Small intestine (tissue), 16 donors: ENCODE measurements around the gene EGLN1. TPM values are rescaled to one million over a fixed set of nuclear protein-coding genes. Genes with fewer than 3 reads are reported as not detected.
"Not testable (repeated sequence)": the region's sequence is repeated elsewhere in the genome, so short reads cannot be mapped to it uniquely, and the experiment has no call there.

Experiments used
- DNase-seq, 2 donors: peaks; one replicate each; pipeline versions ENCODE4 v3.0.0 to v3.0.0-alpha.2; 2013
- FAIRE-seq: peaks from 2 replicates; lab custom pipeline; 2012; peaks lifted over from hg19 to GRCh38; lab: Jason Lieb, UNC
- H3K27ac ChIP-seq, 3 donors: one replicate each; pipeline ENCODE4 v1.5.1; 2013; ENCODE audit warnings: low read length in 2 of 3, mild to moderate bottlenecking in 2 of 3, control low read depth in 1 of 3, inconsistent platforms in 1 of 3, low read depth in 1 of 3, moderate library complexity in 1 of 3
- H3K27me3 ChIP-seq, 3 donors: one replicate each; pipeline ENCODE4 v1.6.1; 2013; ENCODE audit warnings: low read length in 3 of 3, inconsistent platforms in 1 of 3; ENCODE audit not compliant: control insufficient read depth in 3 of 3, insufficient read depth in 3 of 3
- H3K36me3 ChIP-seq, 3 donors: one replicate each; pipeline ENCODE4 v1.6.1; 2013; ENCODE audit warnings: low read length in 3 of 3, inconsistent platforms in 1 of 3, low read depth in 1 of 3, mild to moderate bottlenecking in 1 of 3, moderate library complexity in 1 of 3; ENCODE audit not compliant: control insufficient read depth in 3 of 3, insufficient read depth in 2 of 3
- H3K4me1 ChIP-seq, 3 donors: one replicate each; pipeline ENCODE4 v1.6.1; 2013; ENCODE audit warnings: low read length in 2 of 3, inconsistent platforms in 1 of 3, low read depth in 1 of 3, mild to moderate bottlenecking in 1 of 3, moderate library complexity in 1 of 3; ENCODE audit not compliant: control insufficient read depth in 3 of 3, insufficient read depth in 2 of 3
- H3K4me3 ChIP-seq, 3 donors: one replicate each; pipeline ENCODE4 v1.5.1; 2013; ENCODE audit warnings: low read length in 3 of 3, control low read depth in 1 of 3, inconsistent platforms in 1 of 3, low read depth in 1 of 3, mild to moderate bottlenecking in 1 of 3, moderate library complexity in 1 of 3
- H3K9me3 ChIP-seq, 2 donors: one replicate each; pipeline ENCODE4 v1.6.1; 2013; ENCODE audit warnings: low read depth in 1 of 2, low read length in 1 of 2; ENCODE audit not compliant: control insufficient read depth in 2 of 2, insufficient read depth in 1 of 2
- WGBS, 3 donors: extraction: QIAGEN DNeasy Blood & Tissue Kit; methylation state at CpG; one replicate each; pipeline ENCODE4 v1.1.7; 2013; 5-methylcytosine and 5-hydroxymethylcytosine counted together
- long read RNA-seq, 10 donors: transcript quantifications; one replicate each; lab custom pipeline, GENCODE V29; 2026
- polyA plus RNA-seq, 4 donors: library from polyadenylated mRNA; stranded (reverse) in 3 of 4; unstranded in 1 of 4; fragments of 200-250 nt in 3 of 4; fragments of 120-200 nt in 1 of 4; gene quantifications; one replicate each; pipeline versions ENCODE4 v1.2.1 to v1.2.3, GENCODE V29; 2013
- donor health status: healthy with polysubstance abuse.
- donor health status: control.
- donor health status: control.
- donor health status: Bipolar disorder and iron deficiency.
- donor health status: healthy.

EGLN1 gene
- polyA plus RNA-seq, result 10 to 100 TPM; 15.1 to 27.8 (median 22.2) TPM
- long read RNA-seq, donor 1, result 0 reads
- long read RNA-seq, donor 2, full-length matches to known transcripts, result 13 of 13 reads
- long read RNA-seq, donor 2, partial matches to known transcripts, result 0 of 13 reads
- long read RNA-seq, donor 2, other reads (novel, unspliced or antisense), result 0 of 13 reads
- long read RNA-seq, donor 3, full-length matches to known transcripts, result 13 of 13 reads
- long read RNA-seq, donor 3, partial matches to known transcripts, result 0 of 13 reads
- long read RNA-seq, donor 3, other reads (novel, unspliced or antisense), result 0 of 13 reads
- long read RNA-seq, donor 4, full-length matches to known transcripts, result 1 of 1 reads
- long read RNA-seq, donor 4, partial matches to known transcripts, result 0 of 1 reads
- long read RNA-seq, donor 4, other reads (novel, unspliced or antisense), result 0 of 1 reads
- long read RNA-seq, donor 5, full-length matches to known transcripts, result 4 of 4 reads
- long read RNA-seq, donor 5, partial matches to known transcripts, result 0 of 4 reads
- long read RNA-seq, donor 5, other reads (novel, unspliced or antisense), result 0 of 4 reads
- long read RNA-seq, donor 6, full-length matches to known transcripts, result 15 of 15 reads
- long read RNA-seq, donor 6, partial matches to known transcripts, result 0 of 15 reads
- long read RNA-seq, donor 6, other reads (novel, unspliced or antisense), result 0 of 15 reads
- long read RNA-seq, donor 7, result 0 reads
- long read RNA-seq, donor 8, full-length matches to known transcripts, result 4 of 4 reads
- long read RNA-seq, donor 8, partial matches to known transcripts, result 0 of 4 reads
- long read RNA-seq, donor 8, other reads (novel, unspliced or antisense), result 0 of 4 reads
- long read RNA-seq, donor 9, full-length matches to known transcripts, result 3 of 3 reads
- long read RNA-seq, donor 9, partial matches to known transcripts, result 0 of 3 reads
- long read RNA-seq, donor 9, other reads (novel, unspliced or antisense), result 0 of 3 reads
- long read RNA-seq, donor 10, full-length matches to known transcripts, result 15 of 21 reads
- long read RNA-seq, donor 10, partial matches to known transcripts, result 6 of 21 reads
- long read RNA-seq, donor 10, other reads (novel, unspliced or antisense), result 0 of 21 reads

DNA sequence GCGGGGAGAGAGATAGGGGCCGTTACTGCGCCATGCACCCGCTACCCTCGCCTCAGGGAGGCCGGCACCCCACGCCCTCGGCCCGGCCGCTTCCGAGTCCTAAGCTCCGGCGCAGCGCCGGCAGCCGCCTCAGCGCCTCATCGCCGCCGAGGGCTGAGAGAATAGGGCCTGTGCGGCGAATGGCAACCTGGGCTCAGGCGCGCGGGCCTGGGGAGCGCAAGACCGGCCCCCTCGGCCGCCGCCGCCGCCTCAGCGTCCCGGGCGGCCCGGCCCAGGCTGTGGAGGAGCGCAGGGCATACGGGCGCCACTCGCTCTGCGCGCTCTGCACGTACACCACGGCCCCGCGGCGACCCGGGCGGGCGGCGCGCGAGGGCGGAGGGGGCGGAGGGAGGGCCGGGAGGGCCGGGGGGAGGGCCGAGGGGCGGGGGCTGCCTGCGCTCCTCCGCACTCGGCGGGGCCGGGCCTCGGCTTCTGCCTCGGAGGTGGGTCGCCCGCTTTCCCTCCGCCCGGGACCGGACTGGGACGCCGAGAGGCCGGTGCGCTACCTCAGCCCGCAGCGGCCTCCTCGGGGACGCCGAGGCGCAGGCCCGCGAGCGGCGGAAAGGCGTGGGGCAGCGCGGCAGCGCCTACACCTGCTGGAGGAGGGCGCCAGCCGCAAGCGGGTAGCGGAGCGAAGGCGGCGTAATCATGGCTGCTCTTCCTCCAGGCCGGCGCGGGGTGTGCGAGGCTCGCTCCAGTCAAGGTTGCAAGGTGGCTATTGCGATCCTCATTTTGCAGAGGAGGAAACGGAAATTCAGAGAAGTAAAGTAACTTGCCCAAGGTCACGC is at the start of gene EGLN1:
Gene EGLN1, minus strand, starts transcription at position 317 of the 827 bp plus-strand sequence. CDS start 399 bp downstream, outside the sequence.
- Histone ChIP-seq H3K27me3 (no peaks in the 10 kb centered on the region), H3K36me3 (peaks cover 0 to 3% (median 0%) of the 10 kb centered on the region in 3 donors), H3K4me1 (peaks cover 3 to 10% (median 6%) of the 10 kb centered on the region in 3 donors), H3K9me3 (no peaks in the 10 kb centered on the region), H3K4me3 (peak within 1 kb of the TSS; percentile 75 to 95 (median 89)), H3K27ac (peak within 1 kb of the TSS; percentile 97 to 100 (median 100))
- WGBS, 3 donors, result 0 to 1% (median 0%) methylated on average over 44 to 104 of the region's 104 CpGs
- FAIRE-seq, result no peak
- DNase-seq, result peak; percentile 84 to 95

DNA sequence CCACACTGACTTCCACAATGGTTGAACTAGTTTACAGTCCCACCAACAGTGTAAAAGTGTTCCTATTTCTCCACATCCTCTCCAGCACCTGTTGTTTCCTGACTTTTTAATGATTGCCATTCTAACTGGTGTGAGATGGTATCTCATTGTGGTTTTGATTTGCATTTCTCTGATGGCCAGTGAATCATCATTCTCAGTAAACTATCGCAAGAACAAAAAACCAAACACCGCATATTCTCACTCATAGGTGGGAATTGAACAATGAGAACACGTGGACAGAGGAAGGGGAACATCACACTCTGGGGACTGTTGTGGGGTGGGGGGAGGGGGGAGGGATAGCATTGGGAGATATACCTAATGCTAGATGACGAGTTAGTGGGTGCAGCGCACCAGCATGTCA is 49.4 kb upstream of the EGLN1 start:
- H3K27me3 ChIP-seq, FAIRE-seq, H3K9me3 ChIP-seq, H3K27ac ChIP-seq, H3K4me3 ChIP-seq, H3K36me3 ChIP-seq, H3K4me1 ChIP-seq, DNase-seq: not testable (repeated sequence)
- 67 to 95% (median 80%) methylated on average over 3 of the region's 5 CpGs for WGBS, 3 donors

DNA sequence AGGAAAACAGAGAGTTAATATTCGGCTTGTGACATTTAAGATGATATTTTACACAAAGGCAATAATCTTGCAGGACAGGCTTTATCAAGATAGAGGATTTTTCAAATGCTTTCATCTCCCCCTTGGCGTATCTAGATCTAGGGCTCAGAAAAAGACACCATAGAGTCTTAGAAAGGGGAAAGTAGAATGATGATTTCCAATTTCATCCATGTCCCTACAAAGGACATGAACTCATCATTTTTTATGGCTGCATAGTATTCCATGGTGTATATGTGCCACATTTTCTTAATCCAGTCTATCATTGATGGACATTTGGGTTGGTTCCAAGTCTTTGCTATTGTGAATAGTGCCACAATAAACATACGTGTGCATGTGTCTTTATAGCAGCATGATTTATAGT is 48.9 kb upstream of the EGLN1 start:
- not testable (repeated sequence) for H3K36me3 ChIP-seq, DNase-seq, H3K27me3 ChIP-seq, H3K27ac ChIP-seq, H3K9me3 ChIP-seq, FAIRE-seq, H3K4me1 ChIP-seq, H3K4me3 ChIP-seq
- WGBS, 3 donors, result 91 to 96% (median 93%) methylated on average over 2 of the region's 3 CpGs

DNA sequence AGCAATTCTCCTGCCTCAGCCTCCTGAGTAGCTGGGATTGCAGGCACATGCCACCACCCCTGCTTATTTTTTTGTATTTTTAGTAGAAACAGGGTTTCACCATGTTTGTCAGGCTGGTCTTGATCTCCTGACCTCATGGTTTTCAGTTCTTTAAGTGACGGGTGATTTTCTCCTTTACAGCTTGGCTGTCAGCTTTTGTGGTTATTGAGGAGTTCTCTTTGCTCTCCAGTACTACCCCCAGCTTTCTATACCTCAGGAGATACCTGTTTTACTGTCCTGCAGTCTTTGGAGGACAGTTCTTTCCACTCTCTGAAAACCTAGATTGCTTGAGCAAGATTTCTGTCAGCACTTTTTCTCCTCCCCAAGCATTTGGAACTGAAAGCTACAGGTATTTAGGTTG is 45.9 kb upstream of the EGLN1 start:
- Histone ChIP-seq H3K4me3 (no peak overlapping the region), H3K4me1 (no peaks in the 10 kb centered on the region), H3K27me3 (peaks cover 0 to 3% (median 0%) of the 10 kb centered on the region in 3 donors), H3K9me3 (no peaks in the 10 kb centered on the region), H3K27ac (no peak overlapping the region), H3K36me3 (no peaks in the 10 kb centered on the region)
- WGBS, 3 donors, result 61 to 77% (median 72%) methylated on average over 1 of the region's 1 CpG
- FAIRE-seq (no peak), DNase-seq (no peak)

DNA sequence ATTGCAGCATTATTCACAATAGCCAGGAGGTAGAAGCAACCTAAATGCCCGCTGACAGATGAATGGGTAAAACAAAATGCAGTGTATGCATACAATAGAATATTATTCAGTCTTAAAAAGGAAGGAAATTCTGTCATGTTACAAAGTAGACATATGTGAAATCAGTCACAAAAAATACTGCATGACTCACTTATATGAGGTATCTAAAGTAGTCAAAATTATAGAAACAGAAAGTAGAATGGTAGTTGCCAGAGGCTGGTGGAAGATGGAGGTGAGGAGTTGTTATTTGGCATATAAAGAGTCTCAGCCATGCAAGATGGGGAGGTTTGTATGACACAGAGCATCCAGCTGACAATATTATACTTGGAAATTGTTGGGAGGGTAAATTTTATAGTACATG is 43.0 kb upstream of the EGLN1 start:
- Histone ChIP-seq H3K4me3 (no peak overlapping the region), H3K27ac (no peak overlapping the region), H3K4me1 (no peaks in the 10 kb centered on the region), H3K27me3 (peaks cover 0 to 3% (median 0%) of the 10 kb centered on the region in 3 donors), H3K36me3 (no peaks in the 10 kb centered on the region), H3K9me3 (no peaks in the 10 kb centered on the region)
- WGBS, 3 donors, result 80 to 88% (median 83%) methylated on average over 1 of the region's 1 CpG
- FAIRE-seq (no peak), DNase-seq (no peak)

DNA sequence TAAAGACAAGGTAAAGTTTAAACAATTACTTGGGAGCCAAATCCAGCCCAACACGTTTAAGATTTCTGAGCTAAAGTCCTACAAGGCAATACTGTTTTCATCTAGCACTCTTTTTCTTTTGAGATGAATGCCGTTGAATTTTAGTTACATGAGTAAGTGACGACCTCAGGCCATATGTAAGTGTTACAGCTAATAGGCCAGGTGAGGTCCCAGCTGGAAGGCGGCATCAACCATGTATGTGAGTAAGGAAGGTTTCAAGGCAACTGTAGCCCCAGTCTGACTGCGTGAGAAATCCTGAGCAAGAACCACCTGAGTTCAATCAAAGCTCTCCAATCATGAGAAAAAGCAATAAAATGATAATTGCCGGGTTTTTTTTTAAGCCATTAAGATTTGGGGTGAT is 41.5 kb upstream of the EGLN1 start:
- H3K27me3 ChIP-seq, result peaks cover 0 to 3% (median 0%) of the 10 kb centered on the region in 3 donors
- no peak overlapping the region for H3K27ac ChIP-seq
- 61 to 86% (median 67%) methylated on average over 6 of the region's 6 CpGs for WGBS, 3 donors
- H3K4me3 ChIP-seq, result no peak overlapping the region
- H3K4me1 ChIP-seq, result no peaks in the 10 kb centered on the region
- H3K9me3 ChIP-seq, result no peaks in the 10 kb centered on the region
- H3K36me3 ChIP-seq, result no peaks in the 10 kb centered on the region
- FAIRE-seq (no peak), DNase-seq (no peak)

DNA sequence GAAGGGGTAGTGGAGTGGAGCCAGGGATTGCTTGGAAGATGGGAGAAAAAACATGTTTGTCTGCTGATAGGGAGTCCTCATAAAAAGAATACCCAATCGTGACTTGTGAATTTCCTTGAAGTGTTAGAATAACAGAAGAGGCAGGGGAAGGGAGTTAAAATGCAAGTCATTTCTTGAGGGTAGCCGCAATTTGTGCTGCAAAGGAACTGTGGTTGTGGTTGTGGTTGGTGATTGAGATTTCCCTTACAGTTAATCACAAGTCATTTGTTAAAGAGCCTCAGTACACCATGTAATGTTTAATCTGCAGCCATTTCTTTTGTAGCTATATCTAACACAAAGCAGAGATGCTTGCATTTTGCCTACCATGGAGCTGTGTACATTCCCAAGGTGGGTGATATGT is 38.5 kb upstream of the EGLN1 start:
- Histone ChIP-seq H3K4me3 (no peak overlapping the region), H3K27me3 (no peaks in the 10 kb centered on the region), H3K36me3 (no peaks in the 10 kb centered on the region), H3K4me1 (no peaks in the 10 kb centered on the region), H3K9me3 (peaks cover 0 to 10% of the 10 kb centered on the region in 2 donors), H3K27ac (no peak overlapping the region)
- DNase-seq (peak in 1 of 2 donors; percentile 62), FAIRE-seq (no peak)
- WGBS, 3 donors, result 44 to 59% (median 46%) methylated on average over 2 of the region's 2 CpGs
